H1 (cell line): ENCODE data around the gene KLHL17. TPM values are rescaled to one million over a fixed set of nuclear protein-coding genes. Genes with fewer than 3 reads are reported as not detected.
A peak's percentile ranks its signal among the peaks of the same experiment; 100 is the strongest.

ENCODE experiments used
- BCL11A ChIP-seq, 2 experiments: IDR thresholded peaks; one replicate each; pipeline ENCODE4 v1.6.1; 2011; ENCODE audit warnings: low read depth in 2 of 2, low read length in 2 of 2, mild to moderate bottlenecking in 2 of 2
- BRCA1 ChIP-seq: IDR thresholded peaks from 2 replicates; pipeline ENCODE4 v1.6.1; 2012; ENCODE audit warnings: low read depth, low read length, improper control_type of control experiment
- EZH2 ChIP-seq: fragments of 200-600 bp; sonication (generic); IDR thresholded peaks from 2 replicates; pipeline ENCODE4 v1.7.1; 2012; ENCODE audit warnings: low read depth, mild to moderate bottlenecking, moderate library complexity, low read length, inconsistent platforms; ENCODE audit not compliant: severe bottlenecking
- FOSL1 ChIP-seq: IDR thresholded peaks from 2 replicates; pipeline ENCODE4 v1.6.1; 2011; ENCODE audit warnings: mild to moderate bottlenecking, low read depth, low read length, moderate library complexity; ENCODE audit not compliant: insufficient read depth
- GABPA ChIP-seq: IDR thresholded peaks from 2 replicates; pipeline ENCODE4 v1.6.1; 2011; ENCODE audit warnings: mild to moderate bottlenecking, low read length, moderate library complexity, borderline replicate concordance; ENCODE audit not compliant: insufficient read depth
- HDAC2 ChIP-seq, 2 experiments: fragments of 300-600 bp in 1 of 2; sonication (generic) in 1 of 2; IDR thresholded peaks; 2 replicates each; pipeline ENCODE4 v1.6.1; 2011 to 2012; ENCODE audit warnings: low read depth in 2 of 2, low read length in 2 of 2, mild to moderate bottlenecking in 2 of 2, moderate library complexity in 2 of 2, borderline replicate concordance in 1 of 2, inconsistent platforms in 1 of 2
- KDM4A ChIP-seq: IDR thresholded peaks from one replicate; pipeline ENCODE4 v1.7.1; 2012; ENCODE audit warnings: low read depth, mild to moderate bottlenecking, moderate library complexity, low read length, inconsistent platforms; ENCODE audit not compliant: severe bottlenecking
- KDM5A ChIP-seq: fragments of 200-600 bp; IDR thresholded peaks from 2 replicates; pipeline ENCODE4 v1.7.1; 2012; ENCODE audit warnings: mild to moderate bottlenecking, low read length, inconsistent platforms, mixed read lengths
- NRF1 ChIP-seq: IDR thresholded peaks from 2 replicates; pipeline ENCODE4 v1.6.1; 2011; ENCODE audit warnings: mild to moderate bottlenecking, low read depth, low read length, improper control_type of control experiment
- POLR2AphosphoS5 ChIP-seq: IDR thresholded peaks from 2 replicates; pipeline ENCODE4 v1.6.1; 2011; ENCODE audit warnings: low read depth, low read length
- RFX5 ChIP-seq: IDR thresholded peaks from 2 replicates; pipeline ENCODE4 v1.6.1; 2011; ENCODE audit warnings: low read depth, low read length, improper control_type of control experiment, borderline replicate concordance
- RXRA ChIP-seq: IDR thresholded peaks from 2 replicates; pipeline ENCODE4 v1.6.1; 2011; ENCODE audit warnings: low read depth, mild to moderate bottlenecking, low read length, moderate library complexity; ENCODE audit not compliant: insufficient read depth
- SP4 ChIP-seq: IDR thresholded peaks from 2 replicates; pipeline ENCODE4 v1.6.1; 2012; ENCODE audit warnings: low read length, inconsistent platforms
- SRF ChIP-seq: IDR thresholded peaks from 2 replicates; pipeline ENCODE4 v1.6.1; 2011; ENCODE audit warnings: mild to moderate bottlenecking, low read depth, low read length, moderate library complexity
- SUZ12 ChIP-seq: fragments of 200-600 bp; sonication (generic); IDR thresholded peaks from 2 replicates; pipeline ENCODE4 v1.6.1; 2012; ENCODE audit warnings: mild to moderate bottlenecking, inconsistent platforms, low read length, moderate library complexity, mixed read lengths
- TAF1 ChIP-seq: IDR thresholded peaks from 2 replicates; pipeline ENCODE4 v1.6.1; 2011; ENCODE audit warnings: mild to moderate bottlenecking, low read depth, low read length
- ZNF274 ChIP-seq: IDR thresholded peaks from 2 replicates; pipeline ENCODE4 v1.7.0; 2012; ENCODE audit warnings: low read length, borderline replicate concordance; ENCODE audit errors: extremely low read depth
- polyA plus RNA-seq, 7 experiments: library from polyadenylated mRNA; depleted of rRNA in 3 of 7; stranded (reverse) in 5 of 7; unstranded in 2 of 7; fragments of >200 nt in 5 of 7; fragments of 200-250 nt in 2 of 7; gene quantifications; 1 replicate in 5 of 7; 2 replicates in 1 of 7; 4 replicates in 1 of 7; pipeline versions ENCODE4 v1.2.1 to v1.2.3, GENCODE V29; 2011 to 2013; ENCODE audit warnings: missing spikeins in 2 of 7, mixed read lengths in 2 of 7
- total RNA-seq: library from RNA; stranded (reverse); fragmentation: NEBNext Ultra II Directional; extraction: Animal tissue kit (Norgen Biotek cat#: 25700); gene quantifications from 2 replicates; pipeline ENCODE4 v1.2.1, GENCODE V29; 2021
- TF ChIP-seq, protein P1 (sequence below), 3 experiments: IDR thresholded peaks; 1 replicate in 2 of 3; 2 replicates in 1 of 3; pipeline versions ENCODE4 v1.5.1 to v1.6.1; 2011; ENCODE audit warnings: low read length in 3 of 3, mild to moderate bottlenecking in 3 of 3, inconsistent platforms in 2 of 3, low read depth in 1 of 3, moderate library complexity in 1 of 3; ENCODE audit not compliant: insufficient read depth in 1 of 3; ENCODE audit errors: control extremely low read depth in 1 of 3
- TF ChIP-seq, protein P2 (sequence below): IDR thresholded peaks from 2 replicates; pipeline ENCODE4 v1.6.1; 2012; ENCODE audit warnings: inconsistent platforms
- TF ChIP-seq, protein P3 (sequence below): IDR thresholded peaks from 2 replicates; pipeline ENCODE4 v1.6.1; 2011; ENCODE audit warnings: low read length, improper control_type of control experiment

The KLHL17 gene
- total and polyA plus RNA-seq, 2 of the 8 experiments (the other 6 are each of a cell fraction or from before 2014, with no cell fraction given), result 32.6 to 36.1 TPM

DNA sequence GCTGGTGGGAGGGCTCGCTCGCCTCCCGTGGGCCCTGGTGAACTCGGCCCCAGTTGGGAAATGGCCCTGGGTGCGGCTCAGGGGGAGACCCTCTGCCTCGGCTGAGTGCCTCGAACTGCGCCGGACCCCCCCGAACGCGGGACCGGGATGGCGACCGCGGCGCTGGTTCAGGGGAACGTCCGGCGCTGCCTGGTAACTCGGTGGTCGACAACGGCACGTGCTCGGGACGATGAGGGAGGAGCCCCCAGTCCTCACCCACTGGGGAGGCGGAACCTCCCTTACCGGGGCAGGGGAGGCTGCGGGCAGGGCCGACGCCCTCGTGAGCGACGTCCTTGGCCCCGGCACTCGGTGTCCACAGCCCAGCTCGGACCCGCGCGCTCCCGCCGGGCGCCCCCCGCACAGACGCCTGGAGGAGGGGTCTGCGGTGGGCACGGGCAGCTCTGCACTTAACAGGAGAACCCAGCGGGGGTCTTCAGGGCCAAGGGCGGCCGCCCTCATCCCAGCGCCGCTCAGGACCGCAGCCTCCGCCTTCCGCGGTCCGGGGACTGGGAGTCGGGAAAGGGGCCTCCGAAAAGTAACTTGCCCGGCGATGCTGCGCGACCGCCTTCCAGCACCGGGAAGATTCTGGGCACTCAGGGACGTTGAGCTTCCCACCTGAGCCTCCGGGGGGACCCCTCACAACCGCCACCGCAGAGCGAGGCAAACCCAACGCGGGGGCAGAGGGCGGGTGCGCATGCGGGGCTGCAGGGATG, 37.8 kb downstream of the KLHL17 start (continued):
- TF ChIP-seq BCL11A (IDR thresholded peaks at IDR 0.05; ENCODE audit: low read depth in 2 of 2, low read length in 2 of 2) (no peak), NRF1 (no peak), FOSL1 (no peak), POLR2AphosphoS5 (no peak), RXRA (no peak), ZNF274 (no peak), SRF (no peak), KDM5A (no peak), EZH2 (peak; percentile 18), KDM4A (peak; percentile 28), GABPA (no peak), SUZ12 (peak; percentile 0; the same call in 1 of the 2 replicates), HDAC2 (IDR thresholded peaks at IDR 0.05; ENCODE audit: borderline replicate concordance in 1 of 2, low read depth in 2 of 2, low read length in 2 of 2) (no peak), RFX5 (no peak), BRCA1 (no peak), SP4 (no peak), TAF1 (no peak)
- TF ChIP-seq, protein P1, sequence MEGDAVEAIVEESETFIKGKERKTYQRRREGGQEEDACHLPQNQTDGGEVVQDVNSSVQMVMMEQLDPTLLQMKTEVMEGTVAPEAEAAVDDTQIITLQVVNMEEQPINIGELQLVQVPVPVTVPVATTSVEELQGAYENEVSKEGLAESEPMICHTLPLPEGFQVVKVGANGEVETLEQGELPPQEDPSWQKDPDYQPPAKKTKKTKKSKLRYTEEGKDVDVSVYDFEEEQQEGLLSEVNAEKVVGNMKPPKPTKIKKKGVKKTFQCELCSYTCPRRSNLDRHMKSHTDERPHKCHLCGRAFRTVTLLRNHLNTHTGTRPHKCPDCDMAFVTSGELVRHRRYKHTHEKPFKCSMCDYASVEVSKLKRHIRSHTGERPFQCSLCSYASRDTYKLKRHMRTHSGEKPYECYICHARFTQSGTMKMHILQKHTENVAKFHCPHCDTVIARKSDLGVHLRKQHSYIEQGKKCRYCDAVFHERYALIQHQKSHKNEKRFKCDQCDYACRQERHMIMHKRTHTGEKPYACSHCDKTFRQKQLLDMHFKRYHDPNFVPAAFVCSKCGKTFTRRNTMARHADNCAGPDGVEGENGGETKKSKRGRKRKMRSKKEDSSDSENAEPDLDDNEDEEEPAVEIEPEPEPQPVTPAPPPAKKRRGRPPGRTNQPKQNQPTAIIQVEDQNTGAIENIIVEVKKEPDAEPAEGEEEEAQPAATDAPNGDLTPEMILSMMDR (IDR thresholded peaks at IDR 0.05; ENCODE audit: control extremely low read depth in 1 of 3, insufficient read depth in 1 of 3, low read depth in 1 of 3, low read length in 3 of 3), result peak in 1 of 3 experiments; percentile 18; a peak in 1 of 4 replicates
- TF ChIP-seq, protein P2, sequence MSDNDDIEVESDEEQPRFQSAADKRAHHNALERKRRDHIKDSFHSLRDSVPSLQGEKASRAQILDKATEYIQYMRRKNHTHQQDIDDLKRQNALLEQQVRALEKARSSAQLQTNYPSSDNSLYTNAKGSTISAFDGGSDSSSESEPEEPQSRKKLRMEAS, result peak; percentile 77
- TF ChIP-seq, protein P3, sequence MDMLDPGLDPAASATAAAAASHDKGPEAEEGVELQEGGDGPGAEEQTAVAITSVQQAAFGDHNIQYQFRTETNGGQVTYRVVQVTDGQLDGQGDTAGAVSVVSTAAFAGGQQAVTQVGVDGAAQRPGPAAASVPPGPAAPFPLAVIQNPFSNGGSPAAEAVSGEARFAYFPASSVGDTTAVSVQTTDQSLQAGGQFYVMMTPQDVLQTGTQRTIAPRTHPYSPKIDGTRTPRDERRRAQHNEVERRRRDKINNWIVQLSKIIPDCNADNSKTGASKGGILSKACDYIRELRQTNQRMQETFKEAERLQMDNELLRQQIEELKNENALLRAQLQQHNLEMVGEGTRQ, result no peak
